HEK293 (cell line): ENCODE results near the gene SERF2.

Source experiments
- FEZF1 ChIP-seq: fragments of 450-650 bp; formaldehyde crosslinking; IDR thresholded peaks from 2 replicates; pipeline ENCODE4 v1.5.1; 2016; ENCODE audit warnings: missing biosample characterization, missing genetic modification characterization
- ZNF311 ChIP-seq: fragments of 450-650 bp; formaldehyde crosslinking; IDR thresholded peaks from 2 replicates; pipeline ENCODE4 v1.5.1; 2017; ENCODE audit warnings: missing biosample characterization, missing genetic modification characterization, borderline replicate concordance
- ZNF501 ChIP-seq: fragments of 450-650 bp; formaldehyde crosslinking; IDR thresholded peaks from 2 replicates; pipeline ENCODE4 v1.5.1; 2016; ENCODE audit warnings: missing biosample characterization, missing genetic modification characterization
- ZNF621 ChIP-seq: fragments of 450-650 bp; formaldehyde crosslinking; IDR thresholded peaks from 2 replicates; pipeline ENCODE4 v1.5.1; 2017; ENCODE audit warnings: missing biosample characterization, missing genetic modification characterization
- ZNF843 ChIP-seq: fragments of 450-650 bp; formaldehyde crosslinking; IDR thresholded peaks from 2 replicates; pipeline ENCODE4 v1.5.1; 2016; ENCODE audit warnings: missing biosample characterization, missing genetic modification characterization
- TF ChIP-seq, protein P1 (sequence below): fragments of 450-650 bp; formaldehyde crosslinking; IDR thresholded peaks from 2 replicates; pipeline ENCODE4 v1.5.1; 2016; ENCODE audit warnings: missing biosample characterization, missing genetic modification characterization, low read depth
- TF ChIP-seq, protein P2 (sequence below): fragments of 450-650 bp; formaldehyde crosslinking; conservative IDR thresholded peaks from 2 replicates; pipeline ENCODE4 v1.5.1; 2016; ENCODE audit warnings: low read depth, missing biosample characterization, missing genetic modification characterization
- TF ChIP-seq, protein P3 (sequence below): fragments of 450-650 bp; formaldehyde crosslinking; IDR thresholded peaks from 2 replicates; pipeline ENCODE4 v1.5.1; 2016; ENCODE audit warnings: missing biosample characterization, missing genetic modification characterization
- TF ChIP-seq, protein P4 (sequence below): sonication (generic); formaldehyde crosslinking; IDR thresholded peaks from 2 replicates; pipeline ENCODE4 v1.8.1; 2022; ENCODE audit warnings: mild to moderate bottlenecking, moderate library complexity, missing genetic modification reagents

DNA sequence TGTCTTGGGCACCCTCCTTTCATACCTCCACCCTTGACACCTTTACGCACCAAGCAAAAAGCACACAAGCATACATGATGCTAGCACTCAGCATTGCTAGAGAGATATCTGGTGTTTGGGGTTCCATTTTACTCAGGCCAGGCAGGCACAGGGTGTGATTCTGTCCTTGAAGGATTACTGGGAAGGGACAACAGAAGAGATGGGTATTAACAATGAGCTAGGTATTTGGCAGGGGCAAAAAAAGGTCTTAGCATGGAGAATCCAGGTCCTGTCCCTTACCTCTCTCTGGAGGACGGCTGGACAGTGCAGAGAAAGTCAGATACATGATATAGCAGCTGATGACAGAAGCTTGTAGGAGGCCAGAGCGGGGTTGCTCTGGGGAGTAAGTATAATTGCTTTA lies 4.4 kb downstream of the SERF2 start:
- TF ChIP-seq ZNF501 (tag by site-specific recombination) = no peak
- TF ChIP-seq, protein P1, sequence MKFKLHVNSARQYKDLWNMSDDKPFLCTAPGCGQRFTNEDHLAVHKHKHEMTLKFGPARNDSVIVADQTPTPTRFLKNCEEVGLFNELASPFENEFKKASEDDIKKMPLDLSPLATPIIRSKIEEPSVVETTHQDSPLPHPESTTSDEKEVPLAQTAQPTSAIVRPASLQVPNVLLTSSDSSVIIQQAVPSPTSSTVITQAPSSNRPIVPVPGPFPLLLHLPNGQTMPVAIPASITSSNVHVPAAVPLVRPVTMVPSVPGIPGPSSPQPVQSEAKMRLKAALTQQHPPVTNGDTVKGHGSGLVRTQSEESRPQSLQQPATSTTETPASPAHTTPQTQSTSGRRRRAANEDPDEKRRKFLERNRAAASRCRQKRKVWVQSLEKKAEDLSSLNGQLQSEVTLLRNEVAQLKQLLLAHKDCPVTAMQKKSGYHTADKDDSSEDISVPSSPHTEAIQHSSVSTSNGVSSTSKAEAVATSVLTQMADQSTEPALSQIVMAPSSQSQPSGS = no peak
- TF ChIP-seq ZNF311 = no peak
- TF ChIP-seq, protein P2, sequence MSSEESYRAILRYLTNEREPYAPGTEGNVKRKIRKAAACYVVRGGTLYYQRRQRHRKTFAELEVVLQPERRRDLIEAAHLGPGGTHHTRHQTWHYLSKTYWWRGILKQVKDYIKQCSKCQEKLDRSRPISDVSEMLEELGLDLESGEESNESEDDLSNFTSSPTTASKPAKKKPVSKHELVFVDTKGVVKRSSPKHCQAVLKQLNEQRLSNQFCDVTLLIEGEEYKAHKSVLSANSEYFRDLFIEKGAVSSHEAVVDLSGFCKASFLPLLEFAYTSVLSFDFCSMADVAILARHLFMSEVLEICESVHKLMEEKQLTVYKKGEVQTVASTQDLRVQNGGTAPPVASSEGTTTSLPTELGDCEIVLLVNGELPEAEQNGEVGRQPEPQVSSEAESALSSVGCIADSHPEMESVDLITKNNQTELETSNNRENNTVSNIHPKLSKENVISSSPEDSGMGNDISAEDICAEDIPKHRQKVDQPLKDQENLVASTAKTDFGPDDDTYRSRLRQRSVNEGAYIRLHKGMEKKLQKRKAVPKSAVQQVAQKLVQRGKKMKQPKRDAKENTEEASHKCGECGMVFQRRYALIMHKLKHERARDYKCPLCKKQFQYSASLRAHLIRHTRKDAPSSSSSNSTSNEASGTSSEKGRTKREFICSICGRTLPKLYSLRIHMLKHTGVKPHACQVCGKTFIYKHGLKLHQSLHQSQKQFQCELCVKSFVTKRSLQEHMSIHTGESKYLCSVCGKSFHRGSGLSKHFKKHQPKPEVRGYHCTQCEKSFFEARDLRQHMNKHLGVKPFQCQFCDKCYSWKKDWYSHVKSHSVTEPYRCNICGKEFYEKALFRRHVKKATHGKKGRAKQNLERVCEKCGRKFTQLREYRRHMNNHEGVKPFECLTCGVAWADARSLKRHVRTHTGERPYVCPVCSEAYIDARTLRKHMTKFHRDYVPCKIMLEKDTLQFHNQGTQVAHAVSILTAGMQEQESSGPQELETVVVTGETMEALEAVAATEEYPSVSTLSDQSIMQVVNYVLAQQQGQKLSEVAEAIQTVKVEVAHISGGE (tag by site-specific recombination) = no peak
- TF ChIP-seq, protein P3, sequence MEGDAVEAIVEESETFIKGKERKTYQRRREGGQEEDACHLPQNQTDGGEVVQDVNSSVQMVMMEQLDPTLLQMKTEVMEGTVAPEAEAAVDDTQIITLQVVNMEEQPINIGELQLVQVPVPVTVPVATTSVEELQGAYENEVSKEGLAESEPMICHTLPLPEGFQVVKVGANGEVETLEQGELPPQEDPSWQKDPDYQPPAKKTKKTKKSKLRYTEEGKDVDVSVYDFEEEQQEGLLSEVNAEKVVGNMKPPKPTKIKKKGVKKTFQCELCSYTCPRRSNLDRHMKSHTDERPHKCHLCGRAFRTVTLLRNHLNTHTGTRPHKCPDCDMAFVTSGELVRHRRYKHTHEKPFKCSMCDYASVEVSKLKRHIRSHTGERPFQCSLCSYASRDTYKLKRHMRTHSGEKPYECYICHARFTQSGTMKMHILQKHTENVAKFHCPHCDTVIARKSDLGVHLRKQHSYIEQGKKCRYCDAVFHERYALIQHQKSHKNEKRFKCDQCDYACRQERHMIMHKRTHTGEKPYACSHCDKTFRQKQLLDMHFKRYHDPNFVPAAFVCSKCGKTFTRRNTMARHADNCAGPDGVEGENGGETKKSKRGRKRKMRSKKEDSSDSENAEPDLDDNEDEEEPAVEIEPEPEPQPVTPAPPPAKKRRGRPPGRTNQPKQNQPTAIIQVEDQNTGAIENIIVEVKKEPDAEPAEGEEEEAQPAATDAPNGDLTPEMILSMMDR (tag by site-specific recombination) = no peak
- TF ChIP-seq, protein P4, sequence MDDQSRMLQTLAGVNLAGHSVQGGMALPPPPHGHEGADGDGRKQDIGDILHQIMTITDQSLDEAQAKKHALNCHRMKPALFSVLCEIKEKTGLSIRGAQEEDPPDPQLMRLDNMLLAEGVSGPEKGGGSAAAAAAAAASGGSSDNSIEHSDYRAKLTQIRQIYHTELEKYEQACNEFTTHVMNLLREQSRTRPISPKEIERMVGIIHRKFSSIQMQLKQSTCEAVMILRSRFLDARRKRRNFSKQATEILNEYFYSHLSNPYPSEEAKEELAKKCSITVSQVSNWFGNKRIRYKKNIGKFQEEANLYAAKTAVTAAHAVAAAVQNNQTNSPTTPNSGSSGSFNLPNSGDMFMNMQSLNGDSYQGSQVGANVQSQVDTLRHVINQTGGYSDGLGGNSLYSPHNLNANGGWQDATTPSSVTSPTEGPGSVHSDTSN (CRISPR knock-in tag) = no peak
- no peak for TF ChIP-seq ZNF843
- TF ChIP-seq ZNF621 = no peak
- no peak for TF ChIP-seq FEZF1
